ENCODE results near the gene DOLPP1.

Gene DOLPP1

DNA sequence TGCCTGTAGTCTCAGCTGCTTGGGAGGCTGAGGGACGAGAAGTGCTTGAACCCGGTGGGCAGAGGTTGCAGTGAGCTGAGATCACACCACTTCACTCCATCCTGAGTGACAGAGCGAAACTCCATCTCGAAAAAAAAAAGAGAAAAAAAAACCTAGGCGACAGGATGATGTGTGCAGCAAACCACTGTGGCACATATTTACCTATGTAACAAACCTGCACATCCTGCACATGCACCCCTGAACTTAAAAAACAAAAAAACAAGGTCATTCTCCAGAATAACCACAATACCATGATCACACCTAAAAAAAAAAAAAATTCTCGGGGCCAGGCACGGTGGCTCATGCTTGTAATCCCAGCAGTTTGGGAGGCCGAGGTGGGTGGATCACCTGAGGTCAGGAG, 7.5 kb upstream of the DOLPP1 start:
- Histone ChIP-seq H3K4me3 (IDR thresholded peaks at IDR 0.05; ENCODE audit: insufficient read depth, low read depth, low read length) (no peak overlapping the region), H2AFZ (ENCODE audit: low read depth) (no peak overlapping the region), H3K9ac (no peak overlapping the region), H4K20me1 (ENCODE audit: insufficient read depth) (no peaks in the 10 kb centered on the region), H3K36me3 (ENCODE audit: insufficient read depth) (no peaks in the 10 kb centered on the region), H3K79me2 (ENCODE audit: insufficient read depth, low read depth) (no peaks in the 10 kb centered on the region), H3K27ac (no peak overlapping the region), H3K27me3 (ENCODE audit: insufficient read depth, low read depth) (no peaks in the 10 kb centered on the region), H3K4me2 (no peak overlapping the region), H3K4me1 (ENCODE audit: low read depth, poor library complexity, severe bottlenecking) (no peaks in the 10 kb centered on the region)
- TF ChIP-seq, protein P1, sequence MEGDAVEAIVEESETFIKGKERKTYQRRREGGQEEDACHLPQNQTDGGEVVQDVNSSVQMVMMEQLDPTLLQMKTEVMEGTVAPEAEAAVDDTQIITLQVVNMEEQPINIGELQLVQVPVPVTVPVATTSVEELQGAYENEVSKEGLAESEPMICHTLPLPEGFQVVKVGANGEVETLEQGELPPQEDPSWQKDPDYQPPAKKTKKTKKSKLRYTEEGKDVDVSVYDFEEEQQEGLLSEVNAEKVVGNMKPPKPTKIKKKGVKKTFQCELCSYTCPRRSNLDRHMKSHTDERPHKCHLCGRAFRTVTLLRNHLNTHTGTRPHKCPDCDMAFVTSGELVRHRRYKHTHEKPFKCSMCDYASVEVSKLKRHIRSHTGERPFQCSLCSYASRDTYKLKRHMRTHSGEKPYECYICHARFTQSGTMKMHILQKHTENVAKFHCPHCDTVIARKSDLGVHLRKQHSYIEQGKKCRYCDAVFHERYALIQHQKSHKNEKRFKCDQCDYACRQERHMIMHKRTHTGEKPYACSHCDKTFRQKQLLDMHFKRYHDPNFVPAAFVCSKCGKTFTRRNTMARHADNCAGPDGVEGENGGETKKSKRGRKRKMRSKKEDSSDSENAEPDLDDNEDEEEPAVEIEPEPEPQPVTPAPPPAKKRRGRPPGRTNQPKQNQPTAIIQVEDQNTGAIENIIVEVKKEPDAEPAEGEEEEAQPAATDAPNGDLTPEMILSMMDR (conservative IDR thresholded peaks at IDR 0.05; ENCODE audit: low read depth, low read length), result no peak

DNA sequence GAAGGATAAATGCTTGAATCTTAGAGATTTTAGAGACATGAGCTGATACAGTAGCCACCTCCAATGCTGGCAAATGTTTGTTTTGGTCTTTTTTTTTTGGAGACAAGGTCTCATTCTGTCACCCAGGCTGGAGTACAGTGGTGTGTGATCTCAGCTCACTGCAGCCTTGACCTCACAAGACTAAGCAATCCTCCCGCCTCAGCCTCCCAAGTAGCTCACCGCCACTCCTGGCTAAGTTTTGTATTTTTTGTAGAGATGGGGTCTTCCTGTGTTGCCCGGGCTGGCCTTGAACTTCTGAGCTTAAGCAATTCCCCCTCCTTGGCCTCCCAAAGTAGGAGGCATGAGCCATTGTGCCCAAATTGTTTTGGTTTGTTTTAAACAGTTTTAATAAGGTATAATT, 6.8 kb upstream of the DOLPP1 start:
- Histone ChIP-seq H3K36me3 (ENCODE audit: insufficient read depth) (no peaks in the 10 kb centered on the region), H4K20me1 (ENCODE audit: insufficient read depth) (no peaks in the 10 kb centered on the region), H2AFZ (ENCODE audit: low read depth) (no peak overlapping the region), H3K4me1 (ENCODE audit: low read depth, poor library complexity, severe bottlenecking) (no peaks in the 10 kb centered on the region), H3K27ac (no peak overlapping the region), H3K4me2 (no peak overlapping the region), H3K27me3 (ENCODE audit: insufficient read depth, low read depth) (no peaks in the 10 kb centered on the region), H3K9ac (no peak overlapping the region), H3K4me3 (IDR thresholded peaks at IDR 0.05; ENCODE audit: insufficient read depth, low read depth, low read length) (no peak overlapping the region), H3K79me2 (ENCODE audit: insufficient read depth, low read depth) (no peaks in the 10 kb centered on the region)
- TF ChIP-seq, protein P1 (conservative IDR thresholded peaks at IDR 0.05; ENCODE audit: low read depth, low read length), result no peak

DNA sequence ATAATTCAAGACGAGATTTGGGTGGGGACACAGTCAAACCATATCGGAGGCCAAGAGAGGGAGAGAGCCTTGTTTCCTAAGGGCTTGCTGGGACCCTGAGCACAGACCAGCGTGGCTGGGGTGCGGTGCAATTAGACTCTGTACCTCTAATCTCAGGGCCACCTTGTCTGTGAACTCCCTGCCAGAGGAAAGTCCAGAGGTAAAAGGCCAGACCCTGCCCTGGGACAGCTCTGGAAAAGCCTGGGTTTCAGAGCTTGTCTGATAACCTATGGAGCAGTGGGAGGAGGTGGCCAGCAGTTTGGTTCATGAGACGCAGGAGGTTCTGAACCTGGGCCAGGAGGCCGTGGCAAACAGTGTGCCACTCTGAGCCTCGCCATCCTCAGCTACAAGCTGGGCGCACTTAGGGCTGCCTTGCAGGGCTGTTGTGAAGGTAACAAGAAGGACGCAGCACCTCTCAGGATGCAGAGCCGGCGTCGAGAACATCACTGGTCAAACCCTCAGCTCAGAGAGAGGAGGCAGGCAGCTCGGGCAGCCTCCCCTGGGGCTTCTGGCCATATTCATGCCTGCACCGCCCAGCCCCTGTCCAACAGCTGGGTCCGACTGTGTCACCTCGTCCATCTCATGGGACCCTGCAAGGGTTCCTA, 4.8 kb upstream of the DOLPP1 start:
- Histone ChIP-seq H3K4me2 (no peak overlapping the region), H3K27me3 (ENCODE audit: insufficient read depth, low read depth) (no peaks in the 10 kb centered on the region), H3K4me1 (ENCODE audit: low read depth, poor library complexity, severe bottlenecking) (no peaks in the 10 kb centered on the region), H3K9ac (no peak overlapping the region), H2AFZ (ENCODE audit: low read depth) (no peak overlapping the region), H3K79me2 (ENCODE audit: insufficient read depth, low read depth) (no peaks in the 10 kb centered on the region), H3K27ac (no peak overlapping the region), H4K20me1 (ENCODE audit: insufficient read depth) (no peaks in the 10 kb centered on the region), H3K36me3 (ENCODE audit: insufficient read depth) (no peaks in the 10 kb centered on the region), H3K4me3 (IDR thresholded peaks at IDR 0.05; ENCODE audit: insufficient read depth, low read depth, low read length) (no peak overlapping the region)
- TF ChIP-seq, protein P1 (conservative IDR thresholded peaks at IDR 0.05; ENCODE audit: low read depth, low read length), result no peak

DNA sequence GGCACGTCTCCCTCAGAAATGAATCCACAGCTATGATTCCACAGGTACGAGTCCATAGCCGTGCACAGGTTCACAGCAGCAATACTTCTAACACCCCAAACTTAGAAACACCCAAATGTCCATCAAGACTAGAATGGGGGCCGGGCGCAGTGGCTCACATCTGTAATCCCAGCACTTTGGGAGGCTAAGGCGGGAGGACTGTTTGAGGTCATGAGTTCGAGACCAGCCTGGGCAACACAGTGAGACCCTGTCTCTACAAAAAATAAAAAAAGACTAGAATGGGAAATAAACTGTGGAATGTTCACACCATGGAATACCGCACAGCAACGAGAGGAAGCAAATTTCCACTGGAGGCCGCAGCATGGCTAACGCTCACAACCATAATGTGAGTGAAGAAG, 4.3 kb upstream of the DOLPP1 start:
- TF ChIP-seq, protein P1 (conservative IDR thresholded peaks at IDR 0.05; ENCODE audit: low read depth, low read length), result no peak
- H3K9ac ChIP-seq, result no peak overlapping the region
- H2AFZ ChIP-seq (ENCODE audit: low read depth), result no peak overlapping the region
- no peaks in the 10 kb centered on the region for H3K4me1 ChIP-seq (ENCODE audit: low read depth, poor library complexity, severe bottlenecking)
- no peak overlapping the region for H3K4me3 ChIP-seq (IDR thresholded peaks at IDR 0.05; ENCODE audit: insufficient read depth, low read depth, low read length)
- H3K27me3 ChIP-seq (ENCODE audit: insufficient read depth, low read depth), result no peaks in the 10 kb centered on the region
- no peak overlapping the region for H3K4me2 ChIP-seq
- H3K36me3 ChIP-seq (ENCODE audit: insufficient read depth), result no peaks in the 10 kb centered on the region
- no peaks in the 10 kb centered on the region for H4K20me1 ChIP-seq (ENCODE audit: insufficient read depth)
- H3K79me2 ChIP-seq (ENCODE audit: insufficient read depth, low read depth), result peaks cover 2% of the 10 kb centered on the region; the same call in 1 of the 2 replicates
- H3K27ac ChIP-seq, result no peak overlapping the region

Data from KMS-11 (cell line).